Spleen (tissue), 7 donors: ENCODE results near the gene PLB1.

Experiments
- POLR2A ChIP-seq, 3 donors: fragments of 450-650 bp; IDR thresholded peaks; one replicate each; pipeline ENCODE4 v1.5.1; 2017; ENCODE audit warnings: antibody characterized with exemption in 3 of 3, mild to moderate bottlenecking in 1 of 3
- TF ChIP-seq, protein P1 (sequence below), 11 experiments: fragments of 200-600 bp in 7 of 11; fragments of 450-650 bp in 4 of 11; sonication (generic) in 4 of 11; IDR thresholded peaks in 8 of 11; conservative IDR thresholded peaks in 3 of 11; 1 replicate in 7 of 11; 2 replicates in 4 of 11; pipeline versions ENCODE4 v1.4.0 to v1.8.0; 2016 to 2021; ENCODE audit warnings: antibody characterized with exemption in 11 of 11, inconsistent platforms in 4 of 11, mild to moderate bottlenecking in 1 of 11
- donor health status: DM: no; HTN: no; CAD: no; lungs with moderate emphysema.
- donor health status: DM: no; HTN: no; CAD: no.
- donor health status: DM: no; HTN: no; CAD: no.

DNA sequence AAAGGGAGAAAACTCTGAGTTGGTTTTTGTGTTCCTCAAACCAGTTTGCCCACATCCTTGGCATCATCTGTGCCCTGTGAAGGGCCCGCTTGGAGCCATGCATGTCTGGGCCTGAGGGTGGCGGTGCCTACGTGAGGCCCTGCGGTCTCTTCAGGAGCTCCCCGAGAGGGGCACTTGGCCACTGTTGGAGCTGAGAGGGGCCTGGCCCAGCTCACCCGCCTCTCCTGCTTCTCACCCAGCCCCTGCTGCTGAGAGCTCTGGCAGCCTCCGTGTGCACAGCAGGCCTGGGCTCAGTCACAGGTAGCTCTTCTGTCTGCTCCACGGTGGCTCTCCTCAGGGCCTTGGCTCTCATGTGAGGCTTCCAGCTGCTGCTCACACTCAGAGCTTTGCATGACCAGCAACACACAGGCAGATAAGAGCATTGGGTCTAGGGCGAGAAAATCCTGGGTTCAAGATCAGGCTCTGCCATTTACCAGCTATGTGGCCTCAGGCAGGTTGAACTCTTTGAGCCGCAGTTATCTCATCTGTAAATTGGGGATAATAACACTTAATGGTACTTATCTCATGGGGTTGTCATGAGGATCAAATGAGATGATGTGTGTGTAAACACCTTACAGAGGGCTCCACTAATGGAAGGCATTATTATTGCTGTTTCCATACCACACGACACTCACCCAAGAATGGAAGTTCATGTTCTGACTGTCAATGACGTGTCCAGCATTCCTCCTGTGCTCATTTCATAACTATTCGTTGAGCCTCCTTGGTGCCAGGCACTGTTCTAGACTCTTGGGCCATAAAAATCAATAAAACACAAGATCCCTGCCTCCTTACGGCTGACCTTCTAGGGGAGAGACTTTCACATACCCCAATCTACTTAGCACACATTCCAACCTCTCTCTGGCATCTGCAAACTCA lies 41.6 kb upstream of the PLB1 start:
- no peak for TF ChIP-seq POLR2A (IDR thresholded peaks at IDR 0.05)
- TF ChIP-seq, protein P1, sequence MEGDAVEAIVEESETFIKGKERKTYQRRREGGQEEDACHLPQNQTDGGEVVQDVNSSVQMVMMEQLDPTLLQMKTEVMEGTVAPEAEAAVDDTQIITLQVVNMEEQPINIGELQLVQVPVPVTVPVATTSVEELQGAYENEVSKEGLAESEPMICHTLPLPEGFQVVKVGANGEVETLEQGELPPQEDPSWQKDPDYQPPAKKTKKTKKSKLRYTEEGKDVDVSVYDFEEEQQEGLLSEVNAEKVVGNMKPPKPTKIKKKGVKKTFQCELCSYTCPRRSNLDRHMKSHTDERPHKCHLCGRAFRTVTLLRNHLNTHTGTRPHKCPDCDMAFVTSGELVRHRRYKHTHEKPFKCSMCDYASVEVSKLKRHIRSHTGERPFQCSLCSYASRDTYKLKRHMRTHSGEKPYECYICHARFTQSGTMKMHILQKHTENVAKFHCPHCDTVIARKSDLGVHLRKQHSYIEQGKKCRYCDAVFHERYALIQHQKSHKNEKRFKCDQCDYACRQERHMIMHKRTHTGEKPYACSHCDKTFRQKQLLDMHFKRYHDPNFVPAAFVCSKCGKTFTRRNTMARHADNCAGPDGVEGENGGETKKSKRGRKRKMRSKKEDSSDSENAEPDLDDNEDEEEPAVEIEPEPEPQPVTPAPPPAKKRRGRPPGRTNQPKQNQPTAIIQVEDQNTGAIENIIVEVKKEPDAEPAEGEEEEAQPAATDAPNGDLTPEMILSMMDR (IDR thresholded peaks at IDR 0.05 in 8 of 11, conservative IDR thresholded peaks at IDR 0.05 in 3 of 11) = no peak
